Body of pancreas (tissue), 4 donors: ENCODE data around the gene HAAO.

Experiments
- POLR2A ChIP-seq, 3 donors: fragments of 450-650 bp; IDR thresholded peaks; one replicate each; pipeline ENCODE4 v1.6.1; 2016; ENCODE audit warnings: antibody characterized with exemption in 3 of 3, mild to moderate bottlenecking in 2 of 3
- TF ChIP-seq, protein P1 (sequence below), 7 experiments: fragments of 450-650 bp in 4 of 7; fragments of 200-600 bp in 3 of 7; sonication (generic) in 3 of 7; IDR thresholded peaks; one replicate each; pipeline ENCODE4 v1.5.1; 2016 to 2019; ENCODE audit warnings: antibody characterized with exemption in 7 of 7

DNA sequence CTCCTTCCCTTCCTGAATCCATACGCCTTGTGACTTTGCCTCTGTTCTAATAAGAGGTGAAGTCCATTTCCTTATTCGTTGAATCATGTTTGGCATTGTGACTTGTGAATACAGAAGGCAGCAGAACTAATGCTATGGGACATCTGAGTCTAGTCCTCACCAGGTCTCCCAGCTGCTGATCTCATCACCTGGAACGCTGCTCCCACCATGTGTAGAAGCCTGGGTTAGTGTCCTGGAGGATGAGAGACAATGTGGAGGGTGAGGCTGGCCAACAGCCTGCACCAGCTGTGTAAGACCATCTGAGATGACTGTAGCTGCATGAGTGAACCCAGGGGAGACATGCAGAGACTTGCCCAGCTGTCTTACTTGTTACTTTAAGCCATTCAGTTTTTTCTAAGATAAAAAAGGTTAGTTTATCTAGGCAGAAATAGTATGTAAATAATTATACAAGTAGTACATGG lies 3.5 kb upstream of the HAAO start:
- TF ChIP-seq, protein P1, sequence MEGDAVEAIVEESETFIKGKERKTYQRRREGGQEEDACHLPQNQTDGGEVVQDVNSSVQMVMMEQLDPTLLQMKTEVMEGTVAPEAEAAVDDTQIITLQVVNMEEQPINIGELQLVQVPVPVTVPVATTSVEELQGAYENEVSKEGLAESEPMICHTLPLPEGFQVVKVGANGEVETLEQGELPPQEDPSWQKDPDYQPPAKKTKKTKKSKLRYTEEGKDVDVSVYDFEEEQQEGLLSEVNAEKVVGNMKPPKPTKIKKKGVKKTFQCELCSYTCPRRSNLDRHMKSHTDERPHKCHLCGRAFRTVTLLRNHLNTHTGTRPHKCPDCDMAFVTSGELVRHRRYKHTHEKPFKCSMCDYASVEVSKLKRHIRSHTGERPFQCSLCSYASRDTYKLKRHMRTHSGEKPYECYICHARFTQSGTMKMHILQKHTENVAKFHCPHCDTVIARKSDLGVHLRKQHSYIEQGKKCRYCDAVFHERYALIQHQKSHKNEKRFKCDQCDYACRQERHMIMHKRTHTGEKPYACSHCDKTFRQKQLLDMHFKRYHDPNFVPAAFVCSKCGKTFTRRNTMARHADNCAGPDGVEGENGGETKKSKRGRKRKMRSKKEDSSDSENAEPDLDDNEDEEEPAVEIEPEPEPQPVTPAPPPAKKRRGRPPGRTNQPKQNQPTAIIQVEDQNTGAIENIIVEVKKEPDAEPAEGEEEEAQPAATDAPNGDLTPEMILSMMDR (IDR thresholded peaks at IDR 0.05): no peak
- no peak for TF ChIP-seq POLR2A (IDR thresholded peaks at IDR 0.05)
